Endodermal cell (in vitro differentiated cells): Measurements from ENCODE around the gene SART1. TPM values are rescaled to one million over a fixed set of nuclear protein-coding genes. Genes with fewer than 3 reads are reported as not detected.

Experiments
- DNase-seq: peaks from one replicate; pipeline ENCODE4 v3.0.0-alpha.2; 2017
- H3K27ac ChIP-seq: 2 replicates; pipeline ENCODE4 v1.5.1; 2013; ENCODE audit warnings: mild to moderate bottlenecking, low read depth, low read length, moderate library complexity
- H3K27me3 ChIP-seq: 2 replicates; pipeline ENCODE4 v1.6.1; 2013; ENCODE audit warnings: mild to moderate bottlenecking, low read length, moderate library complexity; ENCODE audit not compliant: insufficient read depth, control insufficient read depth, poor library complexity, severe bottlenecking
- H3K36me3 ChIP-seq: 2 replicates; pipeline ENCODE4 v1.7.0; 2013; ENCODE audit warnings: mild to moderate bottlenecking, low read length, moderate library complexity; ENCODE audit not compliant: control insufficient read depth, insufficient read depth
- H3K4me1 ChIP-seq: one replicate; pipeline ENCODE4 v1.7.0; 2013; ENCODE audit warnings: low read length; ENCODE audit not compliant: control insufficient read depth, insufficient read depth
- H3K4me3 ChIP-seq: 2 replicates; pipeline ENCODE4 v1.5.1; 2013; ENCODE audit warnings: mild to moderate bottlenecking, low read length, moderate library complexity
- H3K9ac ChIP-seq: 2 replicates; pipeline ENCODE4 v1.6.1; 2013; ENCODE audit warnings: mild to moderate bottlenecking, low read length, moderate library complexity; ENCODE audit not compliant: poor library complexity, severe bottlenecking; ENCODE audit errors: extremely low read depth
- H3K9me3 ChIP-seq: 2 replicates; pipeline ENCODE4 v1.6.1; 2013; ENCODE audit warnings: mild to moderate bottlenecking, low read length, moderate library complexity; ENCODE audit not compliant: control insufficient read depth
- H3K27ac Mint-ChIP-seq: 2 replicates; pipeline ENCODE4 v1.8.0; 2020; ENCODE audit warnings: mixed read lengths
- H3K27me3 Mint-ChIP-seq: 2 replicates; pipeline ENCODE4 v1.8.0; 2021; ENCODE audit warnings: mild to moderate bottlenecking, mixed read lengths; ENCODE audit not compliant: insufficient read depth
- H3K36me3 Mint-ChIP-seq: 2 replicates; pipeline ENCODE4 v1.8.0; 2020; ENCODE audit warnings: low read depth, mixed read lengths
- H3K4me1 Mint-ChIP-seq: 2 replicates; pipeline ENCODE4 v1.8.0; 2020; ENCODE audit warnings: mixed read lengths
- H3K4me3 Mint-ChIP-seq: 2 replicates; pipeline ENCODE4 v1.8.0; 2020; ENCODE audit warnings: mild to moderate bottlenecking, moderate library complexity, mixed read lengths
- H3K9me3 Mint-ChIP-seq: 2 replicates; pipeline ENCODE4 v1.8.0; 2020; ENCODE audit warnings: mild to moderate bottlenecking, mixed read lengths
- WGBS, 2 experiments: methylation state at CpG; one replicate each; pipeline versions ENCODE4 v1.1.5 to v1.1.7; 2013; ENCODE audit warnings: missing lambda C conversion rate in 2 of 2, mixed read lengths in 1 of 2; ENCODE audit not compliant: insufficient coverage in 1 of 2, insufficient read length in 1 of 2; 5-methylcytosine and 5-hydroxymethylcytosine counted together
- total RNA-seq, 2 donors: library from RNA; stranded (reverse); fragmentation: NEBNext Ultra II Directional in 1 of 2; extraction: Animal tissue kit (Norgen Biotek cat#: 25700) in 1 of 2; gene quantifications; 2 replicates in 1 of 2; 3 replicates in 1 of 2; pipeline ENCODE4 v1.2.1, GENCODE V29; 2021
- TF ChIP-seq, protein P1 (sequence below): fragments of 200-600 bp; sonication (generic); conservative IDR thresholded peaks from 2 replicates; pipeline ENCODE4 v1.5.0; 2021; ENCODE audit warnings: antibody characterized with exemption, mild to moderate bottlenecking

The SART1 gene
- total RNA-seq, 2 donors from 2014 or later, result 50.6 to 52.0 TPM

GRCh38 chr11:65915101-65915820, 46.3 kb upstream of the SART1 start:
- Mint-ChIP-seq H3K4me3 (no peak overlapping the region), H3K9me3 (no peaks in the 10 kb centered on the region), H3K27me3 (peaks cover 13% of the 10 kb centered on the region), H3K36me3 (no peaks in the 10 kb centered on the region), H3K4me1 (peaks cover 5% of the 10 kb centered on the region), H3K27ac (peak overlapping the region; percentile 79)
- Histone ChIP-seq H3K9ac (no peak overlapping the region), H3K27ac (no peak overlapping the region), H3K27me3 (no peaks in the 10 kb centered on the region), H3K4me3 (no peak overlapping the region), H3K36me3 (peaks cover 8% of the 10 kb centered on the region), H3K4me1 (peaks cover 7% of the 10 kb centered on the region), H3K9me3 (no peaks in the 10 kb centered on the region)
- DNase-seq, result peak; percentile 49
- WGBS, 2 experiments, result 80 to 95% methylated on average over 4 to 10 of the region's 10 CpGs
- TF ChIP-seq, protein P1, sequence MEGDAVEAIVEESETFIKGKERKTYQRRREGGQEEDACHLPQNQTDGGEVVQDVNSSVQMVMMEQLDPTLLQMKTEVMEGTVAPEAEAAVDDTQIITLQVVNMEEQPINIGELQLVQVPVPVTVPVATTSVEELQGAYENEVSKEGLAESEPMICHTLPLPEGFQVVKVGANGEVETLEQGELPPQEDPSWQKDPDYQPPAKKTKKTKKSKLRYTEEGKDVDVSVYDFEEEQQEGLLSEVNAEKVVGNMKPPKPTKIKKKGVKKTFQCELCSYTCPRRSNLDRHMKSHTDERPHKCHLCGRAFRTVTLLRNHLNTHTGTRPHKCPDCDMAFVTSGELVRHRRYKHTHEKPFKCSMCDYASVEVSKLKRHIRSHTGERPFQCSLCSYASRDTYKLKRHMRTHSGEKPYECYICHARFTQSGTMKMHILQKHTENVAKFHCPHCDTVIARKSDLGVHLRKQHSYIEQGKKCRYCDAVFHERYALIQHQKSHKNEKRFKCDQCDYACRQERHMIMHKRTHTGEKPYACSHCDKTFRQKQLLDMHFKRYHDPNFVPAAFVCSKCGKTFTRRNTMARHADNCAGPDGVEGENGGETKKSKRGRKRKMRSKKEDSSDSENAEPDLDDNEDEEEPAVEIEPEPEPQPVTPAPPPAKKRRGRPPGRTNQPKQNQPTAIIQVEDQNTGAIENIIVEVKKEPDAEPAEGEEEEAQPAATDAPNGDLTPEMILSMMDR, result no peak

GRCh38 chr11:65915821-65916251, 45.7 kb upstream of the SART1 start:
- Histone ChIP-seq H3K9me3 (no peaks in the 10 kb centered on the region), H3K27ac (no peak overlapping the region), H3K9ac (no peak overlapping the region), H3K27me3 (no peaks in the 10 kb centered on the region), H3K36me3 (peaks cover 8% of the 10 kb centered on the region), H3K4me3 (no peak overlapping the region), H3K4me1 (peaks cover 7% of the 10 kb centered on the region)
- H3K36me3 Mint-ChIP-seq, result no peaks in the 10 kb centered on the region
- H3K27ac Mint-ChIP-seq, result no peak overlapping the region
- H3K27me3 Mint-ChIP-seq, result peaks cover 7% of the 10 kb centered on the region
- no peak overlapping the region for H3K4me3 Mint-ChIP-seq
- TF ChIP-seq, protein P1, result no peak
- DNase-seq, result peak; percentile 80
- WGBS, 2 experiments, result 62 to 68% methylated on average over 13 of the region's 13 CpGs
- H3K4me1 Mint-ChIP-seq, result peaks cover 5% of the 10 kb centered on the region
- H3K9me3 Mint-ChIP-seq, result no peaks in the 10 kb centered on the region

DNA sequence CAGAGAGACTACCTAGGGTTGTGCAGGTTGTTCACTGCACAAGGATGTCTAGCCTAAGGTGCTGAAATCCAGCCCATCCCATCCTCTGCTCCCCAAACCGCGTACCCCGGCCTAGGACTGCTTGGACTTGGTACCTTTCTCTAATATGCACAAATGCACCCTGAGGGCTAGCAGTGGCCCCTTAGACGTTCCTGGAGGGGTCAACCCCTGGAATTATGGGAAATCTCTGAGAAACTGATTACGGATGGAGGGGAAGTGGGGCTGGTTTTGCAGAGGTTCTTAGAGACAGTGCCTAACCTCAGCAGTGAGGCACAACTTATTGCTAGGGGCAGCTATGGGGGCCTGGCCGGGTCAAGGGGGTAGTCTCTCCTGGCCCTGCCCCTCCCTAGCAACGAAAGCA, 45.1 kb upstream of the SART1 start:
- DNase-seq, result peak; percentile 39
- no peak overlapping the region for H3K27ac ChIP-seq
- no peak overlapping the region for H3K9ac ChIP-seq
- H3K27me3 Mint-ChIP-seq, result peaks cover 4% of the 10 kb centered on the region
- no peak overlapping the region for H3K27ac Mint-ChIP-seq
- H3K4me1 Mint-ChIP-seq, result peaks cover 5% of the 10 kb centered on the region
- 90 to 95% methylated on average over 6 to 7 of the region's 7 CpGs for whole genome bisulfite sequencing, 2 experiments
- H3K9me3 ChIP-seq, result no peaks in the 10 kb centered on the region
- H3K27me3 ChIP-seq, result no peaks in the 10 kb centered on the region
- H3K4me3 ChIP-seq, result no peak overlapping the region
- TF ChIP-seq, protein P1, result no peak
- peaks cover 8% of the 10 kb centered on the region for H3K36me3 ChIP-seq
- H3K9me3 Mint-ChIP-seq, result no peaks in the 10 kb centered on the region
- peaks cover 7% of the 10 kb centered on the region for H3K4me1 ChIP-seq
- H3K36me3 Mint-ChIP-seq, result no peaks in the 10 kb centered on the region
- H3K4me3 Mint-ChIP-seq, result peak overlapping the region; percentile 79
